WTC11 (cell line): ENCODE measurements around the gene XKR7. TPM values are rescaled to one million over a fixed set of nuclear protein-coding genes. Genes with fewer than 3 reads are reported as not detected.

Experiments
- ATAC-seq: fragments of 200-7000 bp; cut with Tn5 transposase; 2 replicates; pipeline ENCODE4 v1.10.0; 2021; ENCODE audit warnings: mild to moderate bottlenecking, moderate library complexity
- CTCF ChIA-PET: fragments of 300-600 bp; sonication (Branson Sonifier 250); formaldehyde crosslinking; loops from one replicate; lab custom pipeline; 2021; ENCODE audit warnings: antibody characterized with exemption; lab: Charles Lee
- POLR2A ChIA-PET: fragments of 350-600 bp; sonication (Branson Sonifier 250); formaldehyde crosslinking; loops from one replicate; lab custom pipeline; 2021; ENCODE audit warnings: antibody characterized with exemption; lab: Charles Lee
- DNase-seq: peaks from one replicate; pipeline ENCODE4 v3.0.0; 2021; ENCODE audit warnings: low spot score
- H3K27ac Mint-ChIP-seq: 2 replicates; pipeline ENCODE4 v1.8.0; 2021; ENCODE audit warnings: mixed read lengths
- H3K27me3 Mint-ChIP-seq: 2 replicates; pipeline ENCODE4 v1.8.0; 2021; ENCODE audit warnings: low read depth, mild to moderate bottlenecking, moderate library complexity, mixed read lengths
- H3K36me3 Mint-ChIP-seq: 2 replicates; pipeline ENCODE4 v1.8.0; 2021; ENCODE audit warnings: mixed read lengths
- H3K4me1 Mint-ChIP-seq: 2 replicates; pipeline ENCODE4 v1.8.0; 2022; ENCODE audit warnings: mixed read lengths
- H3K4me3 Mint-ChIP-seq: 2 replicates; pipeline ENCODE4 v1.8.0; 2021; ENCODE audit warnings: mild to moderate bottlenecking, moderate library complexity, mixed read lengths
- H3K9me3 Mint-ChIP-seq: 2 replicates; pipeline ENCODE4 v1.8.0; 2021; ENCODE audit warnings: mixed read lengths
- CREM ChIP-seq: sonication (generic); formaldehyde crosslinking; IDR thresholded peaks from 2 replicates; pipeline ENCODE4 v1.8.1; 2022; ENCODE audit warnings: mild to moderate bottlenecking, missing genetic modification reagents, moderate library complexity
- EMX1 ChIP-seq: fragments of 250-450 bp; sonication (Bioruptor Pico); IDR thresholded peaks from 2 replicates; pipeline ENCODE4 v1.8.0; 2021; ENCODE audit warnings: mild to moderate bottlenecking
- JAZF1 ChIP-seq: fragments of 250-450 bp; sonication (Bioruptor Pico); IDR thresholded peaks from 2 replicates; pipeline ENCODE4 v1.9.0; 2021; ENCODE audit warnings: moderate library complexity, mild to moderate bottlenecking, inconsistent platforms
- NFE2L1 ChIP-seq: sonication (generic); formaldehyde crosslinking; IDR thresholded peaks from 2 replicates; pipeline ENCODE4 v1.8.1; 2023; ENCODE audit warnings: missing genetic modification reagents
- TCF7 ChIP-seq: sonication (generic); formaldehyde crosslinking; IDR thresholded peaks from 2 replicates; pipeline ENCODE4 v1.8.0; 2022; ENCODE audit warnings: mild to moderate bottlenecking, low read depth, missing genetic modification reagents, moderate library complexity
- ZNF232 ChIP-seq: sonication (generic); formaldehyde crosslinking; IDR thresholded peaks from 2 replicates; pipeline ENCODE4 v1.8.0; 2022; ENCODE audit warnings: mild to moderate bottlenecking, missing genetic modification reagents
- ZNF423 ChIP-seq: fragments of 250-450 bp; sonication (Bioruptor Pico); IDR thresholded peaks from 2 replicates; pipeline ENCODE4 v2.1.2; 2022; ENCODE audit warnings: mild to moderate bottlenecking, moderate library complexity
- total RNA-seq: library from RNA; stranded (reverse); gene quantifications from 3 replicates; pipeline ENCODE4 v1.2.3, GENCODE V29; 2021
- TF ChIP-seq, protein P1 (sequence below): fragments of 250-450 bp; sonication (Bioruptor Pico); IDR thresholded peaks from 2 replicates; pipeline ENCODE4 v2.1.2; 2022; ENCODE audit warnings: mild to moderate bottlenecking, moderate library complexity
- TF ChIP-seq, protein P2 (sequence below): sonication (generic); formaldehyde crosslinking; IDR thresholded peaks from 2 replicates; pipeline ENCODE4 v1.8.0; 2023; ENCODE audit warnings: missing genetic modification reagents, mild to moderate bottlenecking, borderline replicate concordance
- TF ChIP-seq, protein P3 (sequence below): fragments of 250-450 bp; sonication (Bioruptor Pico); conservative IDR thresholded peaks from 2 replicates; pipeline ENCODE4 v1.9.0; 2021; ENCODE audit warnings: mild to moderate bottlenecking
- TF ChIP-seq, protein P4 (sequence below): sonication (generic); formaldehyde crosslinking; IDR thresholded peaks from 2 replicates; pipeline ENCODE4 v1.8.1; 2022; ENCODE audit warnings: mild to moderate bottlenecking, missing genetic modification reagents, moderate library complexity, borderline replicate concordance

XKR7 gene
- total RNA-seq, 1 experiment from 2014 or later: 2.5 TPM

DNA sequence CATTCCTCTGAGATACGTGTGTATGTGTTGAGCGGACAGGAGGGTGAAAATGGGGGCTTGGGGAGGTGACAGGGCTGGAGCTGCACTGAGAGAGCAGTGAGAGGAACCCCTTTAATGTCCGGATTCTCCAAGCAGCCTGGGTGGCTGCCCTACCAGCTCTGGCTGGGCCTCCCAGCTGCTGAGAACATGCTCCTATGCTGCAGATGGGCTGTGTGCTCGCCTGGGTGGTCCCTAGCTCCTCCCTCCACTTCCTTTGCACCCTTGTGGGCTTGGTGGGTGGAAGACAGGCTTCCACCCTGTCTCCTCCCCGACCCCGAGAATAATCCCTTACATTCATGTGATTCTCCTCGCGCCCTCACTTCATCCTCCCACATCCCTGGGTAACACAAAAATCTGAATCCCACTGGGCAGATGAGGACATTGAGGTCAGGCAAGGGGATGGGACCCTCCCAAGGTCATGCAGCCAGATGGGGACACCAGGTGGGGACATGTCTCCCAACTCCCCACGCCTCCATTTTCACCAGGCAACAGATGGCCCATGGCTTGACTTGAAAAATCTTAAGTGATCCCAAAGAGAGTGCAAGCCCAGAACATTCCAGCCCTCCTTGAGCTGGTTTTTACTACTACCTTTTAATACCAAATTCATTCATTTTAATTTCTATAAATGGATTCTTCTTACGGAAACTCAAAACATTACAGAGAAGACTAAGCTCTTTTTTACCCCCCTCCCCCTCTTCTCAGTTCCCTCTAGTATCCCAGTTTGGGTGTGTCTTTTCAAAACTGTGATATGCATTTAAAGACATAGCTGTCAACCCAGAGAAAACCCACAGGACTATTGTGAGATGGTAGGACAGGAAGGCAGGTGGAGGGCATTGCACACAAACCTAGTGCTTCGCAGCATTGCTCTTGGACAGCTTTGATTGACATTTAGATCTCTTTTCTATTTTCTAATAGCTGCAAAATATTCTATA lies 11.1 kb upstream of the XKR7 start:
- peaks cover 26% of the 10 kb centered on the region for H3K27me3 Mint-ChIP-seq
- POLR2A ChIA-PET: no interaction called here

DNA sequence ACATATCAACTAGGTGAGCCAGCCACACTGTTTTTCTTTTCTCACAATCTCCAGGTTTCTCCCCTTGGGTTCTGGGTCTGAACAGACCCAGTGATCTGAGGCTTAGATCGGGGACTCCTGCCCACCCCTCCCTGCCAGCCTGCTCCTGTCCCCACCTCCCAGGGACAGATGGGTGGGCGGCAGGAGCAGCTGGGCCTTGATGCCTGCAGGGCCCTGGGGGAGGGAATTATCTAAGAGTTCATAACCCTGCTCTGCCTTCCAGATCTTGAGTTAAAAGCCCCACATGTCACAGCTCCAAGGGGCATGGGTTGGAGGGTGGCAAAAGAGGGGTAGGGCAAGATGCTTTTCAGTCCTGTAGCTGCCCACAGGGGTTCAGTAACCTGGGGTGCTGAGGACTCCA lies 5.2 kb upstream of the XKR7 start:
- DNase-seq: no peak
- Mint-ChIP-seq H3K27ac (no peak overlapping the region), H3K4me1 (peaks cover 13% of the 10 kb centered on the region), H3K27me3 (peaks cover 46% of the 10 kb centered on the region), H3K9me3 (no peaks in the 10 kb centered on the region), H3K4me3 (no peak overlapping the region), H3K36me3 (no peaks in the 10 kb centered on the region)
- ATAC-seq: no peak
- no peak for TF ChIP-seq JAZF1 (CRISPR knock-in tag)
- TF ChIP-seq NFE2L1: no peak
- TF ChIP-seq ZNF232 (CRISPR knock-in tag): no peak
- CTCF ChIA-PET: interaction anchor here (1.5 to 2.5 kb wide), 5 partner anchors 10 to 116 kb away, joined by 3 to 18 read pairs (median 6); partner anchors contain the start of gene PDRG1
- POLR2A ChIA-PET: no interaction called here

More for the DNA sequence above, 11.1 kb upstream of the XKR7 start:
- Mint-ChIP-seq H3K9me3 (no peaks in the 10 kb centered on the region), H3K4me3 (no peak overlapping the region), H3K36me3 (no peaks in the 10 kb centered on the region), H3K4me1 (no peaks in the 10 kb centered on the region), H3K27ac (no peak overlapping the region)
- no peak for ATAC-seq
- CTCF ChIA-PET: interaction anchor here (0.9 to 1.7 kb wide), 5 partner anchors 19 to 104 kb away, joined by 3 to 8 read pairs (median 4); no protein-coding TSS in a partner anchor
- TF ChIP-seq, protein P1, sequence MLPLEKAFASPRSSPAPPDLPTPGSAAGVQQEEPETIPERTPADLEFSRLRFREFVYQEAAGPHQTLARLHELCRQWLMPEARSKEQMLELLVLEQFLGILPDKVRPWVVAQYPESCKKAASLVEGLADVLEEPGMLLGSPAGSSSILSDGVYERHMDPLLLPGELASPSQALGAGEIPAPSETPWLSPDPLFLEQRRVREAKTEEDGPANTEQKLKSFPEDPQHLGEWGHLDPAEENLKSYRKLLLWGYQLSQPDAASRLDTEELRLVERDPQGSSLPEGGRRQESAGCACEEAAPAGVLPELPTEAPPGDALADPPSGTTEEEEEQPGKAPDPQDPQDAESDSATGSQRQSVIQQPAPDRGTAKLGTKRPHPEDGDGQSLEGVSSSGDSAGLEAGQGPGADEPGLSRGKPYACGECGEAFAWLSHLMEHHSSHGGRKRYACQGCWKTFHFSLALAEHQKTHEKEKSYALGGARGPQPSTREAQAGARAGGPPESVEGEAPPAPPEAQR (CRISPR knock-in tag): no peak
- no peak for TF ChIP-seq EMX1 (CRISPR knock-in tag)
- TF ChIP-seq TCF7: no peak
- TF ChIP-seq, protein P2, sequence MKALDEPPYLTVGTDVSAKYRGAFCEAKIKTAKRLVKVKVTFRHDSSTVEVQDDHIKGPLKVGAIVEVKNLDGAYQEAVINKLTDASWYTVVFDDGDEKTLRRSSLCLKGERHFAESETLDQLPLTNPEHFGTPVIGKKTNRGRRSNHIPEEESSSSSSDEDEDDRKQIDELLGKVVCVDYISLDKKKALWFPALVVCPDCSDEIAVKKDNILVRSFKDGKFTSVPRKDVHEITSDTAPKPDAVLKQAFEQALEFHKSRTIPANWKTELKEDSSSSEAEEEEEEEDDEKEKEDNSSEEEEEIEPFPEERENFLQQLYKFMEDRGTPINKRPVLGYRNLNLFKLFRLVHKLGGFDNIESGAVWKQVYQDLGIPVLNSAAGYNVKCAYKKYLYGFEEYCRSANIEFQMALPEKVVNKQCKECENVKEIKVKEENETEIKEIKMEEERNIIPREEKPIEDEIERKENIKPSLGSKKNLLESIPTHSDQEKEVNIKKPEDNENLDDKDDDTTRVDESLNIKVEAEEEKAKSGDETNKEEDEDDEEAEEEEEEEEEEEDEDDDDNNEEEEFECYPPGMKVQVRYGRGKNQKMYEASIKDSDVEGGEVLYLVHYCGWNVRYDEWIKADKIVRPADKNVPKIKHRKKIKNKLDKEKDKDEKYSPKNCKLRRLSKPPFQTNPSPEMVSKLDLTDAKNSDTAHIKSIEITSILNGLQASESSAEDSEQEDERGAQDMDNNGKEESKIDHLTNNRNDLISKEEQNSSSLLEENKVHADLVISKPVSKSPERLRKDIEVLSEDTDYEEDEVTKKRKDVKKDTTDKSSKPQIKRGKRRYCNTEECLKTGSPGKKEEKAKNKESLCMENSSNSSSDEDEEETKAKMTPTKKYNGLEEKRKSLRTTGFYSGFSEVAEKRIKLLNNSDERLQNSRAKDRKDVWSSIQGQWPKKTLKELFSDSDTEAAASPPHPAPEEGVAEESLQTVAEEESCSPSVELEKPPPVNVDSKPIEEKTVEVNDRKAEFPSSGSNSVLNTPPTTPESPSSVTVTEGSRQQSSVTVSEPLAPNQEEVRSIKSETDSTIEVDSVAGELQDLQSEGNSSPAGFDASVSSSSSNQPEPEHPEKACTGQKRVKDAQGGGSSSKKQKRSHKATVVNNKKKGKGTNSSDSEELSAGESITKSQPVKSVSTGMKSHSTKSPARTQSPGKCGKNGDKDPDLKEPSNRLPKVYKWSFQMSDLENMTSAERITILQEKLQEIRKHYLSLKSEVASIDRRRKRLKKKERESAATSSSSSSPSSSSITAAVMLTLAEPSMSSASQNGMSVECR (CRISPR knock-in tag): no peak
- TF ChIP-seq, all 79 proteins: peak for 0
- no peak for DNase-seq

DNA sequence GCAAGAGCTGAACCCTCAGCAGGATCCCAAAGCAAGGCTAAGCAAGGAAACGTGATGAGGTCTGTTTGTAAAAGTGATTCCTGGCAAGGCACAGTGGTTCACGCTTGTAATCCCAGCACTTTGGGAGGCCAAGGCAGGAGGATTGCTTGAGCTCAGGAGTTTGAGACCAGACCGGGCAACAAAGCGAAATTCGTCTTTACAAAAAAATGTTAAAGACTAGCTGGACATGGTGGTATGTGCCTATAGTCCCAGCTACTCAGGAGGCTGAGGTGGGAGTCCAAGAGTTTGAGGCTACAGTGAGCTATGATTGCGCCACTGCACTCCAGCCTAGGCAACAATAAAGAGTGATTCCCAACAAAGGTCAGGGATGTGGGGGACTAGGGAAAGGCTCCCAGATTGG lies 4.1 kb upstream of the XKR7 start:
- no peaks in the 10 kb centered on the region for H3K9me3 Mint-ChIP-seq
- TF ChIP-seq, protein P3, sequence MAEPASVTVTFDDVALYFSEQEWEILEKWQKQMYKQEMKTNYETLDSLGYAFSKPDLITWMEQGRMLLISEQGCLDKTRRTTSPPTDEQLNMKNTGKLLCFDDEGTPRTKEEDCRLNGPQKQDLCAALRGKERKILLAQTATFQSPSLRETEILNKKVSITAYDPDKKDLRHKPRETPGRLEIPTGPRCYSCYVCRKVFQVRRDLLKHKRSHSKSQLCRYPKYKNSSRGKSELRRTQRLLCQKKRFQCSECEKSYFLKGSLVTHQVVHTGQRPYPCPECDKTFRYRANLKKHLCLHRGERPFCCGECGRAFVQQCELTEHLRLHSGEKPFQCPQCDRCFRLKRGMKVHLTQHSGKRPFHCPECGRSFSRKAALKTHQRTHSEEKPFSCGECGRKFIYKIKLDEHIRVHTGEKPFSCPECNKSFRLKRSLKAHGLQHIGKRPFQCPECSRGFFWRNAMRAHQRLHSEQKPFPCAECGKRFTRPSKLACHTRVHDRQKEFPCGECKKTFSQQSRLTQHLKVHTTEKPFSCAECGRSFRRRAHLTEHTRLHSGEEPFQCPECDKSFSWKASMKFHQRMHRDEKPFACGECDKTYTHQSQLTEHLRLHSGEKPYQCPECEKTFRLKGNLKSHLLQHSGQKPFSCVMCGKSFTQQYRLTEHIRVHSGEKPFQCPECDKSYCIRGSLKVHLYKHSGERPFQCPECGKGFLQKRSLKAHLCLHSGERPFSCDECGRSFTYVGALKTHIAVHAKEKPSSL (CRISPR knock-in tag): no peak
- TF ChIP-seq, protein P4, sequence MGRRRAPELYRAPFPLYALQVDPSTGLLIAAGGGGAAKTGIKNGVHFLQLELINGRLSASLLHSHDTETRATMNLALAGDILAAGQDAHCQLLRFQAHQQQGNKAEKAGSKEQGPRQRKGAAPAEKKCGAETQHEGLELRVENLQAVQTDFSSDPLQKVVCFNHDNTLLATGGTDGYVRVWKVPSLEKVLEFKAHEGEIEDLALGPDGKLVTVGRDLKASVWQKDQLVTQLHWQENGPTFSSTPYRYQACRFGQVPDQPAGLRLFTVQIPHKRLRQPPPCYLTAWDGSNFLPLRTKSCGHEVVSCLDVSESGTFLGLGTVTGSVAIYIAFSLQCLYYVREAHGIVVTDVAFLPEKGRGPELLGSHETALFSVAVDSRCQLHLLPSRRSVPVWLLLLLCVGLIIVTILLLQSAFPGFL (CRISPR knock-in tag): no peak
- TF ChIP-seq CREM (CRISPR knock-in tag) (no peak), ZNF423 (CRISPR knock-in tag) (no peak)
- ChIA-PET POLR2A (interaction anchor here (0.6 kb wide), 1 partner anchor 296 kb away, joined by 3 read pairs; no protein-coding TSS in a partner anchor), CTCF (interaction anchor here (1.5 to 2.5 kb wide), 5 partner anchors 12 to 117 kb away, joined by 3 to 18 read pairs (median 6); partner anchors contain the start of gene PDRG1)
- no peak for DNase-seq
- H3K36me3 Mint-ChIP-seq: no peaks in the 10 kb centered on the region
- H3K4me3 Mint-ChIP-seq: no peak overlapping the region
- peaks cover 14% of the 10 kb centered on the region for H3K4me1 Mint-ChIP-seq
- ATAC-seq: no peak
- peaks cover 50% of the 10 kb centered on the region for H3K27me3 Mint-ChIP-seq
- no peak overlapping the region for H3K27ac Mint-ChIP-seq
